GM19467 (cell line): ENCODE results near the gene GPATCH3.
A peak's percentile ranks its signal among the peaks of the same experiment; 100 is the strongest.

Experiments
- ATAC-seq: cut with Tn5 transposase; IDR thresholded peaks from one replicate; pipeline ENCODE4 v1.9.1; 2021; ENCODE audit warnings: mild to moderate bottlenecking, moderate library complexity; ENCODE audit not compliant: unreplicated experiment

GPATCH3 gene

DNA sequence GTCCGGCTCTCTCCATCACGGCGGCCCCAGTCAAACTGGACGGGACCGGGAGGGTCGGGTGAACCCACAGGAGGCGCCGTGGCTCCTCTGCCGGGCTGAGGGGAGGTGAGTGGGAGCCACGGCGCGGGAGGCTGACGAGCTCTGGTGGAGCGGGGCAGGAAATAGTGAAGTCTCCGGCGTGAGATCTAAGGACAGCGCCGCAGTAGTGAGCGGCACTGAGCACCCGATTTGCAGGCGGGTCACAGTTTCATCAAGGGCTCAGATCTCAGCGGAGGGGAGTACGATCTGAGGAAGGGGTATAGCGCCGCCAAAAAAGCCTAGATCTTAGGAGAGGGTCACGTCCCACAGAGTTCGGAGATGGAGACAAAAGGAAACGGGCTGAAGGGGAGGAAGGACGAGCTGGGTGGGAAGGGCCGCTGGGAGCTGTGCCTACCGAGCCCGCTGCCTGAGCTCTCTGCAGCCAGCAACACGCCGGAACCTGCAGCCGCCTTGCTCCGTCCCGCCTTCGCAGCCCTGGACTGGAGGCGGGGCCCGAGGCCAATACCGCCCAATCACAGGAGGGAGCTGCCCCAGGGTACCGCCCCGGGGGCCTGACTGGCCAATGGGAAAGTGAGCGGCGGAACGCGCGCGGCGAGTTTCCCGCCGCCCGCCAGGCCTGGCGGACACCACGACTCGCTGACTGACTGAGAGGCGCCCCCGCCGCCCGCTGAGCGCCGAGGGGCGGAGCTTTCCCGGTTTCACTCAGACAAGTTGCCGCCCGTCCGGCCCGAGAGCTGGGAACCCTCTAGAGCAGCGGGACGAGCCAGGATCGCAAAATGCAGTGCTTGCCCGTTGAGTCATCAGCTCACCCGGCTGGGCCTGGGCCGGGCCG is 35.4 kb downstream of the GPATCH3 start:
- peak; percentile 91 for ATAC-seq

DNA sequence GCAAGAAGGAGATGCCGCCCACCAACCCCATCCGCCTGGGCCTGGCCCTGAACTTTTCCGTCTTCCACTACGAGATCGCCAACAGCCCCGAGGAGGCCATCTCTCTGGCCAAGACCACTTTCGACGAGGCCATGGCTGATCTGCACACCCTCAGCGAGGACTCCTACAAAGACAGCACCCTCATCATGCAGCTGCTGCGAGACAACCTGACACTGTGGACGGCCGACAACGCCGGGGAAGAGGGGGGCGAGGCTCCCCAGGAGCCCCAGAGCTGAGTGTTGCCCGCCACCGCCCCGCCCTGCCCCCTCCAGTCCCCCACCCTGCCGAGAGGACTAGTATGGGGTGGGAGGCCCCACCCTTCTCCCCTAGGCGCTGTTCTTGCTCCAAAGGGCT is 36.6 kb downstream of the GPATCH3 start:
- no peak for ATAC-seq

DNA sequence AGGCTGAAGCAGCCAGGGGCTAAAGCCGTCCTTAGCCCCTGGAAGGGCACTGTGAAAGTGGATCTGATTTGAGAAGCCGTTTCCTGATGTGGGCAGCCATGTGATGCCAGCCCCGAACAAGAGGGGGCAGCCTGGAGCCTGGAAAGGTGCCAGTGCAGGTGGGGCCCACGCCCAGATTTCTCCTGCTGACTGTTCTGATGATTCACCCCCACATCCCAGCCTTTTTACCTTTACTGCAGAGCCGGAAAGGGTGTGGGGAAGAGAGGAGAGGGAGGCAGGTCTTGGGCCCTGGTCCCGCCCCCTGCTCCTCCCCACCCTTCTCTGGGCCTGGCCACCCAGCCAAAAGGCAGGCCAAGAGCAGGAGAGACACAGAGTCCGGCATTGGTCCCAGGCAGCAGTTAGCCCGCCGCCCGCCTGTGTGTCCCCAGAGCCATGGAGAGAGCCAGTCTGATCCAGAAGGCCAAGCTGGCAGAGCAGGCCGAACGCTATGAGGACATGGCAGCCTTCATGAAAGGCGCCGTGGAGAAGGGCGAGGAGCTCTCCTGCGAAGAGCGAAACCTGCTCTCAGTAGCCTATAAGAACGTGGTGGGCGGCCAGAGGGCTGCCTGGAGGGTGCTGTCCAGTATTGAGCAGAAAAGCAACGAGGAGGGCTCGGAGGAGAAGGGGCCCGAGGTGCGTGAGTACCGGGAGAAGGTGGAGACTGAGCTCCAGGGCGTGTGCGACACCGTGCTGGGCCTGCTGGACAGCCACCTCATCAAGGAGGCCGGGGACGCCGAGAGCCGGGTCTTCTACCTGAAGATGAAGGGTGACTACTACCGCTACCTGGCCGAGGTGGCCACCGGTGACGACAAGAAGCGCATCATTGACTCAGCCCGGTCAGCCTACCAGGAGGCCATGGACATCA is 37.2 kb downstream of the GPATCH3 start, which contains the start of gene SFN:
TSS of gene SFN (plus strand) at position 369 of the 904 bp plus-strand sequence. CDS start at position 433, 64 bp downstream.
- ATAC-seq = no peak

DNA sequence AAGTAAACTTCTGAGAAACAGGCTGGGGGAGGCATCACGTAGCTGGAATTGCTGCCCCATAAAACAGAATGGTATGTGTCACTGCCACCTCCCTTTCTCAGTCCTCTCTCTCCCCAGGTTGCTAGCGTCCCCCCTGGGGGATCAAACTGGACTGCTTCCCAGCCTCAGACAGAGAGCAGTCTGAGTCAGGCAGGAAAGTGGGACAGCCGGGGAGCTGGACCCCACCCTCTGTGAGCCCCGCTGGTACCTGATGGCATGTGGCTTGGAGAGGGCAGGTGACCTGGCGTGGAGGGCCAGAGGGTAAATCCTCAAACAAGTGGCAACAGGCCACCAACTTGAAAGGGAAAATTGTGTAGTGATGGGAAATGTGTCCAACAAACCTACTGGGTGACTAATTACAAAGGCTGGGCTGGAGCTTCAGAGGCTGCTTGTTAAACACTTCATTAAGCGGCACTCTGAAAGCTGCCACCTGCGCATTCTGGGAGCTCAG is 38.3 kb downstream of the GPATCH3 start:
- ATAC-seq = no peak

DNA sequence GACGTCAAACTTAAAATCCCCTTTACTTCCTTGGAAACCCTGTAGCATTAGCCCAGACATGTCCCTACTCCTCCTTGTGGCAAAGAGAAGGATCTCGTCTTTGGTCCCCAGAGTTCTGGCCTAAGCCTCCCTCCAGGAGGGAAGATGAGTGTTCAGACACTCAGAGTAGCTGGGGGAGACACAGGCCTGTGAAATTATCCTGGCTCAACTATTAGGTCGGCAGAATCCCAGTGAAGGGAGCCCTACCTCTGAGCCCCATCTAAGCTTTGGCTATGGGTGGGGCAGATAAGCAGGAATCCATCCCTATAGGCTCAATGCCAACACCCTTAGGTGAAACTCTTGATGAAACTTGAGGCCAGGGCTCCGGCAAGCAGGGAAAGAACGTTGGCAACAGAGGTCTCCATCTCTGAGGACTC is 39.0 kb downstream of the GPATCH3 start:
- no peak for ATAC-seq

DNA sequence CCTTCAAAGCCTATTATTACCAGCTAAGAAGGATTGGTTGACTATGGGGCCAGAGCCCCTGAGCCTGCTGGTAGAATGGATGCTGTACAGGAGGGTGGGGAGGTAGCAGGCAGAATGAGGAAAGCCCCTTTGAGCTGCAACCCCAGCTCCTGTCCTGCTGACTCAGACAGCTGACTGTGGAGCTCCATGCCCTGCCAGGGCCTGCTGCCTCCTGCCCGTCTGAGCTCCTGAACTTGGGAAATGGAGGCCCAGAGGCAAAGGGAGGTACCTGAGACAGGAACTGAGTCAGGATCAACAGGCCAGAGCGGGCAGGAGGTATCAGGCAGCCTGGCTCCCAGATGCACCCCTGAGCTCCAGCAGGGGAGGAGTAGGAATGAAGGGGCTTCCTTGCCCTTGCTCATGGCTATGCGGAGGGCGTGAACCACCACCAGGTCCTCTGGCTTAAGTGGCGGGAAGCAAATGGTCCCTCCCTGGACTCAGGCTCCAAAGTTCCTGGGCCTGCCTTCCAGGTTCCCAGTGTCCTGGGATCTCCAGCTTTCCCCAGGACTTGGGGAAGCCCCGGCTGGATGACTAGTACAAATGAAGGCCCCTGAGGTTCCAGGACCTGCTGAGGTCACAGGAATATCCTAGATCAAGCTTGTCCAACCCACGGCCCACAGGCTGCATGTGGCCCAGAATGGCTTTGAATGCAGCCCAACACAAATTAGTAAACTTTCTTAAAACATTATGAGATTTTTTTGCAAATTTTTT is 41.2 kb downstream of the GPATCH3 start:
- ATAC-seq = no peak

DNA sequence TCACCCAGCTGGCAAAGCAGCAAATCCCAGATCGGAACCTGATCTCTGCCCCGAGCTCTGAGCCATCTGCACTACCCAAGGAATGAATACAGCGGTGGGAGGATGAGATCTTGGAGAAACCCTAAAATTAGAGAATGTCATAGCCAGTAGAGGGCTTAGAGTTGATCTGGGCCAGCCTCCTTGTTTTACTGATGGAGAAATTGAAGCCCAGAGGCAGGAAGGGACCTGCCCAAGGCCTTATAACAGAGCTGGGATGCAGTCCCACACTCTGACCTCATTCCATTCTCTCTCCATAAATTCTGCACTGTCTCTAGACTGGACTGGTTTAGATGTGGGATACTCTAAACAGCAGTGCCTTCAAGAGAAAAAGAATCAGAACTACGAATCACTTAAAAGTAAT is 42.1 kb downstream of the GPATCH3 start:
- no peak for ATAC-seq

DNA sequence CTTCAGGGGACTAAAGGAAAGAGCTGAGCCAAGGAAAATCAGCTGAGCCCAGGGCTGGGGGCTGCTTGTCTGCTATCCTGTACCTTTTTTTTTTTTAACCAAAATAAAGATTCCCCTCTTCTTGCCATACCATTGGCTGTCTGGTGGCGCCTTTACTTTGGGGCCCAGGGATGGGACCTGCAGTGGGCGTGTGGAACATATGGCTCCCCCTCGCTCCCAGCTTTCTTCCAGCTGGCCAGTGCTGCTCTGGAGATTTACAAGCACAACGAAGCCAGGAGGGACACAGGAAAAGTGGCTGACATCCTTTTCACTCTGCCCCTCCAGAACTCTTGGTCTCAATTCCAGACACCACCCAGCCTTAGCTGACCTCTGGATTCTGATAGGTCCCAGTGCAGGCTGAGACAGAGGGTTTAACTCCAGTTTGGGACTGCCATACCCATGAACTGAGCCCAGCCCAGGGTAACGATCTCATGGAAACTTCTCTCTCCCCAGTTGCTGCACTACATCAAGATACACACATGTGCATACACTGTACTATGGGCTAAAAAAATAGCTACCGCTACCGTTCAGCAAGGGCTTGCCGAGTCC is 42.7 kb downstream of the GPATCH3 start:
- no peak for ATAC-seq

DNA sequence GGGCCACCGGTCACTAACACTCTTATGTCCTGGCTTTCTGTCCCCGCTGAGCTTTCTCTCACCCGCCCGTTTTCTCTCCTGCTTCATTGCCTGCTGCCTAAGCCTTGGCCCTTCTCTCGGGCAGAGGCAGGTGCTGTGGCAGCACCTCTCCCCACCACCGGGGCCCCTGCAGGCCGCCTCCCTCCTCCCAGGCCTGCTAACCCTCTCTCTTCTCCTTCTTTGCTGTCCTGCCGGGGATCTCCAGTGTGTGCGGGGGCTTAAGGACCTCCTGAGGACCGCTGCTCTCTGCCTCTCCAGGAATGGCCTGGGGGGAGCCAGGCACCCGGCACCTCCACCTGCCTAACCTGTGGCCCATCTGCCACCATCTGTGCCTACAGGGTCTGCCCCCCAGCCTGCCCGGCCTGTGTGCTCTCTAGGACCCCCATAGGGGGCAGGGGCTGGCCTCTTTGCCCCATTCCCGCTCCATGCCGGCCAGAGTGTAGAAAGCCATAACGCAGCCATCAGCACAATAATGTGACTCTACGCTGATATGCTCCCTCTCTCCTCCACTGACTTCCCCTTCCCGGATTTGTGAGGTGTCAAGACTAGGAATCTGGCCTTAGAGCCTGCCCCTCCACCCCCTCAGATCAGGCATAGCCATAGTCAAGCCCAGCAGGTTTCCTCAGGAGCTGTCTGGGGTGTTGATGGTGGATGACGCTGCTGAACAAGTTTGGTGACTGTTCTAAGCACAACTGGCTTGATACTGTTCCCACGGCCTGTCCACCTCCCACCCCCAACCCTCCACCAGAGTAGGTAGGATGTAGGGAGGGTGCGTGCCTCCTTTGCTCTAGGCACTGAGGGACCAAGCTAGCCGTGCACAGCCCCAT is 43.4 kb downstream of the GPATCH3 start:
- no peak for ATAC-seq

DNA sequence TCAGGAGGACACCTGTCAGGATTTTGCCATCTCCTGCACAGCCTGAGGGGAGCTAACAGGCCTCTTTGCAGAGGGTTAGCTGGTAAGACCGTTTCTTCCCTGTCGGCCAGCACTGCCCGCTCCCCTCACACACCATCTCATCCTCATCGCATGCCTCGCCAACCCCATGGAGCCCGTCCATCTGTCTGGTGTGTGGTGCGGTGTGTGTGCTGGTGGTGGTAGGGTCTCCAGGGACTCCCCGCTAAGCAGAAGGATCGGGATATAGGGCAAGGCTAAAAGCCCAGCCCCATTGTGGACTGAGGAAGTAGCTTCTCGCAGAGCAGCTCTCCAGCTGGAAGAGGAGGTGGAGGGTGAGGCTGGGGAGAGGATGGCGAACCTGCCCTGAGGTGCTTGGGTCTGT is 44.1 kb downstream of the GPATCH3 start:
- ATAC-seq = no peak

DNA sequence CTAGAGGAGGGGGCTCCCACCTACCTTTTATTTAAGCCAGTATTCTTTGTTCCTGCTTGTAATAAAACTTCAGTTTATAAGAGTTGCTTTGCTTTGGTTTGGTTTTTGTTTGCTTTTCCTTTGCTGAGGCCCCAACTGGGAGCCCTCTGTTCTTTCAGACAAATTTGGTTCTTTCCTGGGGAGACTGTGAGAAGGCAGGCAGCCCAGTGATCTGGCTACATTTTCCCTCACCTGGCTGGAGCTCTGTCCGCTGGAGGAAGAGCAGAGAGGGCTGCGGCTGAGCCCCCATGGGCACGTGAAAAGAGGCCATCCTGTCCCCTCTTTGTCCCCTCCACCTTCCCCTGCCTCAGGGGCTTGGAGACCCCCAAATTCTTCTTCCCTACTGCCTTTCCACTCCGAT is 44.6 kb downstream of the GPATCH3 start:
- ATAC-seq = no peak

DNA sequence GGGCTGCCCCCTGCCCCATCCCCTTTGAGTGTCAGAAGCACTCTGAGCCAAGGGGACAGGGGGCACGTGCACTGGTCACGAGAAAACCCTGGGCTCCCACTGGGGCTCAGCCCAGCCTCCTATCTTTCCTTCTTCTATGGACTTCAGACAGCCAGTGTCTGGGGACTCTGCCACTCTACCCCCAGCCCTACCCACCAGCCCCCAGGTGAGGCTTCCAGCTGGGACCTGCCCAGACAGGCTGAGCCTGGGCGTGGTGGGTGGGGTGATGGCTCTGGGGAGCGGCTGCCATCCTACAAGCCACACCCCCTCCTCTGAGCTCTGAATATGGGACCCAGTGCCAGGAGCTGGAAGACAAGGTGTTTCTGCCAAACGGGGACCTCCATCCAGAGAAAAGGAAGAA is 45.4 kb downstream of the GPATCH3 start:
- no peak for ATAC-seq

DNA sequence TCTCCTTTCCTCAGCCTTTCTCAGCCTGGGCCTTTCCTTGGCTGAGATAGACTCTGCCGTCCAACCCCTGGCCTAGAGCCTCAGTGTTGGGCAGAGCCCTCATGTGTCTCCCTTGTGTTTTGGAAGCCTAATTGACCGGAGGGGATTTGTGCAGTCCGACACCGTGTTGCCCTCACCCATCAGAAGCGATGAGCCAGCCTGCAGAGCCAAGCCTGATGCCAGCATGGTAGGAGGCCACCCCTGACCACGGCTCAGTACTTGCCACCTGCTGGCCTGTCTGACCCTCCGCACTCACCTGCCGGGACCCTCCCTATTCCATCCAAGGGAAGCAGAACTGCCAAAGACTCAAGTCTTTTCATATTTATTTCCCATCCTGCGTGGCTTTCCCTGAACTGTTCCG is 46.7 kb downstream of the GPATCH3 start:
- no peak for ATAC-seq

DNA sequence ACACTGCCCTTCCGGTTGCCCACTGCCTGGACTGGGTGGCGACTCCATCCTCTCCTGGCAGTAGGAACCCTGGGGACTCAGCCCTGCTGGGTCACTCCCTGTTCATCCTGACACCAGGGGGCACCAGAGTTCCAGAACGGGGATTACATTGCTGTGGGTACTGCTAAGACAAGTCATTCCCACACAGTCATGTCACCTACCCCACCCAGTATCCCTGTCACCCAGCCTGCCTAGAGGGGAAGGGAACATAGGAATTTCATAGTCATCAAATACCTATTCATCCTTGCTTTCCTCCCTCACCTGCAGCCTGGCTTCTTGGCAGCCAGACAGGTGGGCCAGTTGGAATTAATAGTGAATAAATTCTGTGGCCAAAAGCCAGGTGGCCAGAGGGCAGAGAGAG is 47.1 kb downstream of the GPATCH3 start:
- no peak for ATAC-seq

DNA sequence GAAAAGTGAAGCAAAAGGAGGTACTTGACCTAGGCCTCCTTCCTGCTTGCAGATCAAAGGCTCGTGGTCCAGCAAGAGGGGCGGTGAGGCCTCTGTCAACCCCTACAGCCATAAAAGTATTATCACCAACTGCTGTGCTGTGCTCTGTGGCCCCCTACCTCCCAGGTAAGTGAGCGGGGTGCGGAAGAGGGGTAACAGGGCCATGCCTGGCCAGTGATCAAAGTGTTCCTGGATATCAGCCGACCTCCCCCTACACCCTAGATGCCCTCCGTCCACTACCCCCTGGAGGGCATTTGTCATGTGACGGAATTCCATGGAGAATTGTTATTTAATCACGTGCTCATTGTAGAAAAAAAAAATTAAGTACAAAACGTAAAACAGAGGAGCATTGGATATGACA is 47.6 kb downstream of the GPATCH3 start:
- ATAC-seq = no peak

DNA sequence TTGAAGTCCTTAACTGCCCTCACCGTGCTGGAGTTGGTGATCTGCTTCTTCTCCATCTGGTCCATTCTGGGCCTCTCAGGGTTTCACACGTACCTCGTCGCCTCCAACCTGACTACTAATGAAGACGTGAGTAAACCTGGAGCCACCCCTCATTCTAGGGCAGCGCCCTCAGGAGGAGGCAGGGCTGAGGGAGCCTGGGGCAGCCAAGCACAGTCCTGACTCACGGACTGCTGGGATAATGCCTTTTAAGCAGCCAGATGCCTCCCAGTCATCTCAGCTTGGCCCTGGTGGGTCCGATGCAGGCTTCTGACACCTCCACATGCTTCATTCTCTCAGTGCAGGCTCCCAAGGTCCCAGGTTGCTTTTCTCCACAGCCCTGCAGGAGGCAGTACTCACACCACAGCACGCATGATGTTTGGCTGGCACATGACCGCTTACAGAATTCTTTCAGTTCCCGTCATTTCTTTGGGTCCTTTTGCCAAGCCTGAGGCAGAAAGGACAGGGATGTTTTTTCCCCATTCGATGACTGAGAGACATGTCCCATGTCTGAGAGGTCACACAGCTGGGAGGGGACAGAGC is 49.1 kb downstream of the GPATCH3 start:
- no peak for ATAC-seq

DNA sequence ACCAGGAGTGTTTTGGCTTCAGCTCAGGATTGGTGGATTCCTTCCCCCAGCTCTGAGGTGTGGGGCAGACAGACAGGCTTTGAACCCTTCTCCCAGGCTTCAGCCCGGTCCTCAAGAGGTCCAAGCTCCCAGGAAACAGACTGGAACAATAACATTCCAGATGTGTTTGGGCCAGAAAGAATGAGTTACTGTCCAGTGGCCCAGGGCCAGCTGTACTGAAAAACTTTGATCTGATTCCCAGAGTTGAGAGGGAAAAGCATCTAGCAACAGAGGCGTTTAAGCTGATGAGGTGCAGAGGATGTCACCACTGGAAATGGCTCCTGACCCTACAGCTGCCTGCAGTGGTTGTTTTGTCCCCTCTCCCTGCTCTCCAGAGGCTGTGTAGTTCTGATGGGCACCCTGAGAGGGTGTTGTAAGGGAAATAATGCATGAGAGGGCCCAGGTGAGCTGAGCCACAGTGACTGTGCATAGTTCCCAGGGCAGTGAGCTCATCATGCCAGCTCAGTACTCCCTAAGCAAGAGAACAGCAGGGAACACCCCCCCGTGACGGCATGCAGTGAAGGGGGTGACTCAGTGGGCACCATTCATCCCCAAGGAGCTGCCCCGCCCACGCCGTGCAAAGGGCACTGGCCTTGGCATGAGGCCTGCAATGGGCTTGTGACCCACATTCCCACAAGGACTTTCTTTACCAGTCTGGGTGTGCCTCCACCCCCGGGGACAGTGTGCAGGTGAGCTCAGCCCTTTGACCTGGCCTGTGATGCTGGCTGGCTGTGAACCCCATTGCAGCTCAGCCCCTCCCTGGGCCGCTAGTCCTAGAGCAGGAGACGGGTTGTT is 51.1 kb downstream of the GPATCH3 start:
- no peak for ATAC-seq

DNA sequence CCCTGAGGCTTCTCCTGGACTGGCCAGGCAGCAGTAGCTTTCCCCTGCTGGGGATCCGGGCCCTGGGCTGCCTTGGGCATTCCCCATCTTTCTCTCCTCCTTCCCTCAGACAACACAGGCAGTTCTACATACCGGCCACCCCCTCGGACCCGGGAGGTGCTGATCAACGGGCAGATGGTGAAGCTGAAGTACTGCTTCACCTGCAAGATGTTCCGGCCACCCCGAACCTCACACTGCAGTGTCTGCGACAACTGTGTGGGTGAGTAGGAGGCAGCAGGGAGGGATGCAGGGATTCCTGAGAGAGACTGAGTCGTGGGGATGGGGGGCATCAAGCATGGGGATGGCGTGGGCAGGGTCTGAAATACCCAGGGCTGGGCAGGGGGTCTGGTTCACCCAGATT is 51.8 kb downstream of the GPATCH3 start:
- ATAC-seq = no peak
